Right atrium auricular region (tissue), 2 donors: ENCODE measurements around the gene CERS6. TPM values are rescaled to one million over a fixed set of nuclear protein-coding genes. Genes with fewer than 3 reads are reported as not detected.

ENCODE experiments used
- DNase-seq: peaks from one replicate; pipeline ENCODE4 v3.0.0-alpha.2; 2019; ENCODE audit warnings: low spot score
- H3K27ac ChIP-seq, 2 donors: fragments of 200-600 bp; sonication (generic); 1 replicate in 1 of 2; 2 replicates in 1 of 2; pipeline ENCODE4 v1.5.1; 2016 to 2019
- H3K27me3 ChIP-seq, 2 donors: fragments of 200-600 bp; sonication (generic); one replicate each; pipeline versions ENCODE4 v1.5.1 to v1.6.0; 2017 to 2019
- H3K36me3 ChIP-seq: fragments of 200-600 bp; sonication (generic); one replicate; pipeline ENCODE4 v1.5.1; 2016
- H3K4me1 ChIP-seq, 2 donors: fragments of 200-600 bp; sonication (generic); one replicate each; pipeline versions ENCODE4 v1.5.1 to v1.6.0; 2017 to 2019
- H3K4me3 ChIP-seq, 2 donors: fragments of 200-600 bp; sonication (generic); 1 replicate in 1 of 2; 2 replicates in 1 of 2; pipeline ENCODE4 v1.5.1; 2017 to 2019; ENCODE audit warnings: mild to moderate bottlenecking in 1 of 2, moderate library complexity in 1 of 2
- H3K9me3 ChIP-seq, 2 donors: fragments of 200-600 bp; sonication (generic); one replicate each; pipeline ENCODE4 v1.5.1; 2019
- CTCF ChIP-seq, 2 donors: fragments of 200-600 bp; sonication (generic); IDR thresholded peaks; one replicate each; pipeline ENCODE4 v1.5.1; 2019; ENCODE audit warnings: antibody characterized with exemption in 2 of 2
- total RNA-seq, 2 donors: library from RNA; depleted of rRNA; stranded (reverse); fragments of >200 nt; gene quantifications; one replicate each; pipeline ENCODE4 v1.1.0, GENCODE V29; 2016

CERS6 gene
- total RNA-seq, 2 donors from 2014 or later, result 59.4 to 74.5 TPM

- DNase-seq, result peak; percentile 65
- H3K36me3 ChIP-seq, result no peaks in the 10 kb centered on the region
- peak overlapping the region; percentile 78 to 93 for H3K27ac ChIP-seq
- no peaks in the 10 kb centered on the region for H3K27me3 ChIP-seq
- no peaks in the 10 kb centered on the region for H3K9me3 ChIP-seq
- no peak overlapping the region for H3K4me3 ChIP-seq
- TF ChIP-seq CTCF (IDR thresholded peaks at IDR 0.05), result no peak
- H3K4me1 ChIP-seq, result peaks cover 0 to 93% of the 10 kb centered on the region in 2 donors
Measured at GRCh38 chr2:168526641-168527040, 70.6 kb downstream of the CERS6 start.

- DNase-seq, result no peak
- no peaks in the 10 kb centered on the region for H3K27me3 ChIP-seq
- no peak overlapping the region for H3K4me3 ChIP-seq
- no peaks in the 10 kb centered on the region for H3K9me3 ChIP-seq
- no peak for TF ChIP-seq CTCF (IDR thresholded peaks at IDR 0.05)
- peaks cover 0 to 91% of the 10 kb centered on the region in 2 donors for H3K4me1 ChIP-seq
- peak overlapping the region; percentile 78 to 93 for H3K27ac ChIP-seq
- H3K36me3 ChIP-seq, result no peaks in the 10 kb centered on the region
Measured at GRCh38 chr2:168528016-168528415, 71.9 kb downstream of the CERS6 start.

DNA sequence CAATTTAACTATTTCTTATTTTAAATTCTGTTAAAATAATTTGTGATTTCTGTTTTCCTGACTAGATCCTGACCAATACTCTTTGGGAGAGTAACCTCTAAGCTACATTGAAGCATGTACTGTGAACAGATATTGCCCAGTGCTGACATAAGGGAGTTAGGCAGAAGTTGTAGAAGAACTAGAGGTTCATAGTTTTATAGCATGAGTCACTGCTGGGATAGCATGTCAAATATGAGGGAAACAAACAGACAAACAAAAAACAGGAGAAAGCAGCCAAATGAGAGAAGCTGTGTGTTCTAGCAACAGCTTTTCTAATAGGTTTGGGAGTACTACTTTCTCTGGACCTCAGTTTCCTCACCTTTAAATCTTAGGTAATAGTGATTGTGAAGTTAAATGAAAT is 72.4 kb downstream of the CERS6 start:
- TF ChIP-seq CTCF (IDR thresholded peaks at IDR 0.05), result no peak
- Histone ChIP-seq H3K36me3 (no peaks in the 10 kb centered on the region), H3K9me3 (no peaks in the 10 kb centered on the region), H3K27me3 (no peaks in the 10 kb centered on the region), H3K4me1 (peaks cover 0 to 86% of the 10 kb centered on the region in 2 donors), H3K4me3 (no peak overlapping the region), H3K27ac (peak overlapping the region; percentile 78 to 93)
- no peak for DNase-seq

GRCh38 chr2:168529054-168529833 is 73.2 kb downstream of the CERS6 start:
- peaks cover 0 to 84% of the 10 kb centered on the region in 2 donors for H3K4me1 ChIP-seq
- DNase-seq, result no peak
- no peak overlapping the region for H3K4me3 ChIP-seq
- H3K9me3 ChIP-seq, result no peaks in the 10 kb centered on the region
- H3K36me3 ChIP-seq, result no peaks in the 10 kb centered on the region
- H3K27me3 ChIP-seq, result no peaks in the 10 kb centered on the region
- peak overlapping the region; percentile 78 to 93 for H3K27ac ChIP-seq
- no peak for TF ChIP-seq CTCF (IDR thresholded peaks at IDR 0.05)

GRCh38 chr2:168529900-168530561 is 74.0 kb downstream of the CERS6 start:
- TF ChIP-seq CTCF (IDR thresholded peaks at IDR 0.05), result no peak
- Histone ChIP-seq H3K9me3 (no peaks in the 10 kb centered on the region), H3K27me3 (no peaks in the 10 kb centered on the region), H3K4me1 (peaks cover 0 to 78% of the 10 kb centered on the region in 2 donors), H3K4me3 (no peak overlapping the region), H3K27ac (peak overlapping the region; percentile 78 to 93), H3K36me3 (no peaks in the 10 kb centered on the region)
- DNase-seq, result no peak
